NCI-H146 treated with DMSO at 0.1 percent for 48 hours (cell line): Measurements from ENCODE around the gene CDRT15L2.
A peak's percentile ranks its signal among the peaks of the same experiment; 100 is the strongest.
"Not testable (repeated sequence)": the region's sequence is repeated elsewhere in the genome, so short reads cannot be mapped to it uniquely, and the experiment has no call there.

Source experiments
- DNase-seq: peaks from one replicate; lab custom pipeline; 2025; ENCODE audit not compliant: unreplicated experiment; lab: John Stamatoyannopoulos, UW

CDRT15L2 gene

DNA sequence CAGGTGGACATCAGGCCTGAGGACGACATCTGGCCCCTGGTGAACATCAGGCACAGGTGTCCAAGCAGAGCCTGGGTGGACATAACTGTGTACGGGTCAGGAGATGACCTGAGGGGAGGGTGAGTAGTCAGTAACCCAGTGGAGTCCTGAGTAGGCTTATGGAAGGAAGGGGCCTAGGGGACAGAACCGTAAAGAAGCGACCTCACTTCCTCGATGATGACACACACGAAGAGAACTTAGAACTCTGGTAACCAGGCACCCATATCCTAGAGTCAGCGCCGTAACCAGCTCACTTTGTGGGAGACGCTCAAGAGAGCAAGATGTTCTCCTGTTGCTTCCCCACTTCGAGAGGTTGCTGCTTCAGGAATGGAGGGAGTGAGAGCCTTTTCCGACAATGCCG lies at the start of gene CDRT15L2:
Gene CDRT15L2 (plus strand): TSS at position 301 of the 400 bp plus-strand sequence. CDS start 20 bp downstream, at position 321.
- not testable (repeated sequence) for DNase-seq

DNA sequence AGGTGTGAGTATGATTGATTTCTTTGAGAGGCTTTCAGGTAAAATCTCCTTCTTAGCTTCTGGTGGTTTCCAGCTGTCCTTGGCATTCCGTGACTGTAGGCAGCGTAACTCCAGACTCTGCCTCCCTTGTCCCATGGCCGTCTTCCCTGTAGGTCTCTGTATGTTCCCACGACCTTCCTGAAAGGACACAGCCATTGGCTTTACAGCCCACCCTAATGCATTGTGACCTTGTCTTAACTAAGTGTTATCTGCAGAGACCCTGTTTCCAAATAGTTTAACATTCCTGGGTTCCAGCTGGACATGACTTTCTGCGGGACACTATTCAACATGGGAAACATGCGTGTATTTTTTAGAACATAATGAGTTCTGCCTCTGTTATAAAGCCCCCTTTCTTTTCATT lies 49.4 kb upstream of the CDRT15L2 start:
- not testable (repeated sequence) for DNase-seq

DNA sequence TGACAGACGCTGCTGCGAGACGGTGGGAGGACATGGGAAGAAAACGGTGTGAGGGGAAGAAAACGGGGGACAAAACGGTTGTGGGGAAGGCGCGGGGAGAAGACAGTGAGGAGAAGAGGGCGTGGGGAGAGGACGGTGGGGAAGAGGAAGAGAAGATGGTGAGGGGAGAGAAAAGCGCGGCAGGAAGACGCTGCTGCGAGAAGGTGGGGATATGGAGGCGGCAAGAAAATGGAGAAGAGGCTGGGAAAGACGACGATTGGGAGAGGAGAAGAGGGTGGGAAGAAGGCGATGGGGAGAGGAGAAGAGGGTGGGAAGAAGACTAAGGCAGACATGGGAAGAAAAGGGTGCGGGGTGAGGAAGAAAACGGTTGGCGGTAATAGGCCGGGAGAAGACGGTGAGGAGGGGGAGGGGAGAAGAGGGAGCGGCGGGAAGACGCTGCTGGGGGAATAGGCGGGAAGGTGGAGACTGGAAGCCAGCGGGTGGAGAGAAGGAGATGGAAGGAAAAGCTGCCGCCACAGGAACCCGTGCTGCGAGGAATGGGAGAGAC lies 46.9 kb upstream of the CDRT15L2 start:
- DNase-seq, result not testable (repeated sequence)

DNA sequence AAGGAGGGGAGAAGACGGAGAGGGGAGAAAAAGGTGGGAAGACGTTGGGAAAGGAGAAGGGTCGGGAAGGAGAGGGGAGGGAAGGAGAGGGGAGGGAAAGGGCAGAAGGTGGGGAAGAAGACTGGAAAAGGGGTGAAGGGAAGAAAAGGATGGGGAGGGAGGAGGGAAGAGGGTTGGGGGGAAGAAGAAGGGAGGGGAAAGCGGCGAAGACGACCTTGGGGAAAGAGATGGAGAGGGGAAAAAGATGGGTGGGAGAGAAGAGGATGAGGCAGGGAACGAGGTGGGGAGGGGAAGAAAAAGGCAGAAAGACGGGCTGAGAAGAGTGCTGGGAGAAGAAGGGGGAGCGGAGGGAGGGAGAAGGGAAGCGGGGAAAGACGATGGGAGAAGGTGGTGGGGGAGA lies 46.3 kb upstream of the CDRT15L2 start:
- not testable (repeated sequence) for DNase-seq

DNA sequence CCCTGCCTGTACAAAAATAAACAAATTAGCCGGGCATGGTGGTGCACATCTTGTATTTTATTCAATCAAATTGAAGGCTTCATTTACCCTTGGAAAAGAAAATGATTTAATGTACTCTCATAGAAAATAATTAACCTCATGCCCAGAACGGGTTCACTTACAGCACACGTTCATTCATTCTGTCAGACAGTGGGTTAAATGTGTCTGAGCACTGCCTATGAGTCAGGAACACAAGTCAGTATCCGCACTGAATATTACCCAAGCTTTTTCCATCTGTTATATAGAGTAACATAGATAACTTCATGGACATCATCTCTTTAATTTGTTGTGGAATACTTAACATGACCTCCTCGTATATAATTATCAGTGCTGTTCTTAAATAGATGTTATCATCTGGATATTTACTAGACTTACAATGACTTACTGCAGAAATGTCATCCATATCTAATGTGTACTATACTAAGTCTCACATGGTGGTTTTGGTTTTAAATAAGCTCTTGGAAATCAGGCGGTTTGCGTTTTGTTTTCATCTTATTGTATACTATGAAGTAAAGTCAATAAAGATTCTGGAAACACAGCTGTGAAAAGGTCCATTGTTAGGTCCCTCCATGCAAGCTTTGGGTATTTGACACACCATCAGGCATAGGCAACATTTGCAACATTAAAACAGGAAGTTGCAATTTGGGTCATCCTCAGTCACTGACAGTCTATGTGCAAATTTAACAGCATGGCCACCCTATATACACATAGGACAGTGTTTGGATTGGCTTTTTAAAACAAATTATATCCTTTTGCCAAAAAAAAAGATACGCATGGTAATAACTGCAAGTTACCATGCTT lies 44.6 kb upstream of the CDRT15L2 start:
- DNase-seq, result peak; percentile 26

DNA sequence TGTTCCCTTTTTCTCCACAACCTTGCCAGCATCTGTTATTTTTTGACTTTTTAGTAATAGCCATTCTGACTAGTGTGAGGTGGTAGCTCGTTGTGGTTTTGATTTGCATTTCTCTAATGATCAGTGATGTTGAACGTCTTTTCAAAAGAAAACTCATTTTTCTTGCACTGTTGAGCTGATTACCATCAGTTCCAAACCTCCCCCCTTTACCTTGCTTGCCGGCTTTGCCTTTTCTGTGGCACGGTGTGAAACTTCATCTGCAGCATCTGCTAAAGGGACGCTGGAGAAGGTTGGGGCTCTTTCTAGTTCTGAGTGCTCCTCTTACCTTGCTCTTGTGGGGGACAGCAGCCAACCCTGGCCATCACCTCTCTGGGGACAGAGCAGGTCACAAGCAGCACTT lies 39.1 kb upstream of the CDRT15L2 start:
- not testable (repeated sequence) for DNase-seq

DNA sequence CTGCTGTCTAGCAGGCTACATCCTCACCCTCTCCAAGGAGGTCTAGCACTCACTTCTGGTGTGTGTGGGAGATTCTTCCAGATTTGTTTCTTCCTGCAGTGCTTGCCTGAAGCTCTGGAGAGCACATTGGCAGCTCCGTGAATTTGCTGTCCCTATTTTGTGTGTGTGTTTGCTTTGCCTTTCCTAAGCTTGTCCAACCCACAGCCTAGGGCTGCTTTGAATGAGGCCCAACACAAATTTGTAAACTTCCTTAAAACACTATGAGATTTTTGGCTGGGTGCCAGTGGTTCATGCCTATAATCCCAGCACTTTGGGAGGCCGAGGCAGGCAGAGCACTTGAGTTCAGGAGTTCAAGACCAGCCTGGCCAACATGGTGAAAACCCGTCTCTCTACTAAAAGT lies 38.7 kb upstream of the CDRT15L2 start:
- not testable (repeated sequence) for DNase-seq

DNA sequence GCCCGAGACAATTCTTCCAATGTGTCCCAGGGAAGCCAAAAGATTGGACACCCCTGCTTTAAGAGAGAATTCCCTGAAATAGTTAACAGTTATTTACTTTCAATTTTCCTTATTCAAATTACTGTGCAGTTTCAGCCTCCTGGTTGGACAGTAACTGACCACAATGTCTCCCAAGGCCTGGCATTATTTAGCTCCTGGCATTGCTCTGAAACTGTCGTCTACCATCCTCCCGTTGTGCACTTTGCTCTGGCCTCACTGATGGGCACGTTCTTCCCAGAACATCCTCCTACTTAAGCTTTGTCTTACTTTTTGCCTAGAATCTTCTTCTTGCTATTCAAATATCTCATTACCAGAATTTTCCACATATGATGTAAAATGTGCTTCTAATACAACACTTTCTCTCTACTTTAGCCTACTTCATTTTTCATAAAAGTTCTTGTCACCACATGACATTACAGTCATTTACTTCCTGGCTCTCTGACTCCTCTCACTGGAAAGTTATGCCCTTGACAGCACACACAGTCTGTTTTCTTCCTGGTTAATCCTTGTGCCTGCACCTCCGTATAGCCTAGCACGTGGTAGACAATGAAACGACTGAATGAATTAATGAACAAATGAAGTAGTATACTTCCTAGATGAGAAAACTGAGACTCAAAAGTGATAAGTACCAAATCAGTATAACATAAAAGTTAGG lies 37.5 kb upstream of the CDRT15L2 start:
- DNase-seq, result not testable (repeated sequence)

DNA sequence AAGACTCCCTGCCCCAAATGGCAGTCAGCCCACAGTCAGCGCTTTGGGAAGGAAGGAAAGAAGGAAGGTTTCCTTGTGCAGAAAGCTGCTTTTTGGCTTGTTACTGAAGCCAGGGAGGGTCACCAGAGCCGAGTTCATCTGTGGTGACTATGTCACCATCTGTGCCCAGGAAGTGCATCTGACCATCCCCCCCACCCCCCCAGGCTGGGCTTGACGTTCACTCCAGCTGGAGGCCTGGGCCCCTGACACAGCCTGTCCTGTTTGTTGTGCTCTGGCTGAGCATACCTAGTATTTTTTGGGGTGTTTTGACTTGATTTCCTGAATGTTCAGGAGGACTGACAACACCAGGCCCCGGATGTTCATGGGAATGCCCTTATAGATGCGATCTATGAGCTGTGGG lies 31.6 kb upstream of the CDRT15L2 start:
- DNase-seq, result not testable (repeated sequence)

DNA sequence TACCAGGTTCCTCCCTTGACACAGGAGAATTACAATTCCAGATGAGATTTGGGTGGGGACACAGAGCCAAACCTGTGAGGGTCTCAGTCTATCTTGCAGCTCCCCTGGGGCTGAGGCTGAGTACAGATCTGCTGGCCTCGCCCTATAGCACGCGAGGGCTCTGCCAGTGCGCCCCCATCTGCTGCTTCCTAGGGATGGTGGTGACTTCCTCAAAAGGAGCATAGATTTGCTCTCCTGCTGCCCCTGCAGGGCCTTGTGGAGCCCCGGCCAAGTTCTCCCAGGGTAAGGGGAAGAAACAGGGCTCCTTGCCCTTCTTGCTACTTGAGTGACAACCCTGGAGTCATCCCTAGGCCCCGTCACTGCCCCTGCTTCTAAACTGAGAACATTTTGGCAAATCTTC lies 26.6 kb upstream of the CDRT15L2 start:
- DNase-seq, result not testable (repeated sequence)

DNA sequence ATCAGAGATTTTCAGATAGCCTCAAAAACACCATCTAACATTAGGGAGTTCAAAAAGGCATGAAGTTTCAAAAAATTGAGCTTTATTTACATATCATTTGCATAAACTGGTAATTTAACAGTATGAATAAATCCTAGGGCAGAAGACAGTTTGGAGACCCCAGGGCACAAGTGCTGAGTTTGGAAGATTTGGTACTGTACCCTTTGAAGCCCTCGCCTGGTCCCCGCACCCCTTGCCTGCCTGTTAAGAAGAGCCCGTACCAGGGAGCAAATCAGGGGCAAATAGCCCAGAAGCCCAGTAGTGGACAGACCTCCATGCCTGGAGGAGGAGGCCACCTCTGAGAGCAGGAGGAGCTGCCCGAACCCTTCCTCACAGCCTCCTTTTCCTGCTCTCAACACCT lies 24.8 kb upstream of the CDRT15L2 start:
- DNase-seq, result not testable (repeated sequence)

DNA sequence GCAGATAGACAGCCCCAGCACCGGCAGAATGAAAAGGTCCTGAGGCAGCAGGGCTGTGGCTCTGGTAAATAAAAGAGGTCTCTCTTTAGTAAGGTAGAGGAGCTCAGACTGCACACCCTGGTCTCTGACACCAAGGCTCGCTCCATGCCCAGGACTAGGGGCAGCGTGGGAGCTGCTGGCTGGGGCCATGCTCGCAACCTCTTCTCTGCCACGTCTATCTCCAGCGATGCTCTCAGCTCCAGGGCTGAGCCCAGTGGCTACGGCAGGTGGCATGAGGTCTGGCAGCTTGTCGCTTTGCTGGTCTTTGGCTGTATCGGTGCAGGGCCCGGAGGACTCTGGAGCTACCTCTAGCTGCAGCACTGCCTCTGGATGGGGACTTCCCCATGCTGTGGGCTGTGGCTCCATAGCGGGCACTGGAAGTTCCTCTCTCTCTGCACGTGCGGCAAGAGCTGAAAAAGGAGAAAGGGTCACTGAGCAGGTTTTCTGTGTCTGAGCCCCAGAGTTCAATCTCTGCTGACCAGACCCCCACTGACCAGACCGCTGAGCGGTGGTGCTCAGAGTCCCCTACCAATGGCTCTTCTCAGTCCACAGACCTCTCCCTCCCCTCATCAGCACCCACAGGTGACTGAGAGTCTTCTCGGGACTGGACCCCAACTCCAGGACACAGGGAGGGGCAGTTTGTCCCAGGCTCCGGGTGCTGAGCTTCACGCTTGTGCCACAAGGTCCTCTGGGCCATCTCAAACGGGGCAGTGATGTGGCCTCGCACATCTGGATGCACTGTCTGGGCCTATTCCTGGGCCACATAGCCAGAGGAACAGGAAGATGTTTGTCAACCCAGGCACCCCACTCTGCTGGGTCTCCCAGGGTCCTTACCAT lies 24.2 kb upstream of the CDRT15L2 start:
- DNase-seq, result not testable (repeated sequence)

DNA sequence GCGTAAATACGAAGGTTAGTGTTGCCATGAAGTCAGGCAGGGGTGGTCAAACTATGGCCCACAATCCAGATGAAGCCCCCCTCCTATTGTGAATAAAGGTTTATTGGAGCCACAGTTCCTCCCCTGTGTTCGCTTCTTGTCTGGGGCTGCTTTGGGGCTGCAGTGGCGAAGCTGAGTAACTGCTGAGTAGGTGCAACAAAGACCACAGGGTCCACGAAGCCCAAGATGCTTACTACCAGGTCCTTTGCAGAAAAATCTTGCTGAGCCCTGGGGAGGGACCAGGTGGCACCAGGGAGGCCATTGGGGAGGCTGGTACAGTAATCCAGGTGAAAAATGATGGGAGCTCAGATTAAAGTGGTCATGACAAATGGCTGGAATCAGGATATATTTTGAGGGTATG lies 21.4 kb upstream of the CDRT15L2 start:
- not testable (repeated sequence) for DNase-seq

DNA sequence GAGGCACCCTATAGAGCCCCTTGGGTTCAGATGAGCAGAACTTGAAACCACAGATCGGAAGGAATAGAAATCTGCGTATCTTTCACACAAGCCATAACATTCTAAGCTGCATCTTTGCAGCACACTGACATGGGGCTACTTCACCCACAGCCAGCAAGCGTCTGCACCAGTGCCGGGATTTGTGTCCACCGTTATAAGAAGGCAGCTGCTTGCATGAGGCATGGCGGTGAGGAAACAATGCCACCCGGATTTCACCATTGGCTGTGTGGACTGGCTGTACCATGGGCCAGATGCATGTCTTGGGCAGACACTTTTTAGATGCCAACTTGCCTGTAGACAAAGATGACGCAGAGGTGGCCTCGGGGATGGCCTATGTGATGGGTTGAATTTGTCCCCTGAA lies 20.5 kb upstream of the CDRT15L2 start:
- DNase-seq, result not testable (repeated sequence)

DNA sequence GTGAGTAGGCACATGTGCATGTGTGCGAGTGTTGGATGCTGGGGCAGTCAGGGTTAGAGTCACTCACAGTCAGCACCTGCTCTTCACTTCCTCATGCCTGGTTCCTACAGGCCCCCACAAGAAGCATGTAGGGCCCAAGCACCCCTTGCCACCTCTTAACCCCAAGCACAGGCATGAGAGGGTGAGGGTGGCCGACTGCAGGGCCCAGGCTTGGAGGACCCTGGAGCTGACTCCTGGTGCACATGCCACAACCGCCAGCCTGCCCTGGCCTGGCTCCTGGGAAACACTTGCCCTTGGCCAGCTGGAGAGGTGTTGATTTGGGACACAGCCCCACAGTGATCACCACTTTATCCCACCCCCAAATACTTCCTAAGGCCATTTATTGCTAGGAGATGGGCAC lies 16.9 kb upstream of the CDRT15L2 start:
- no peak for DNase-seq

DNA sequence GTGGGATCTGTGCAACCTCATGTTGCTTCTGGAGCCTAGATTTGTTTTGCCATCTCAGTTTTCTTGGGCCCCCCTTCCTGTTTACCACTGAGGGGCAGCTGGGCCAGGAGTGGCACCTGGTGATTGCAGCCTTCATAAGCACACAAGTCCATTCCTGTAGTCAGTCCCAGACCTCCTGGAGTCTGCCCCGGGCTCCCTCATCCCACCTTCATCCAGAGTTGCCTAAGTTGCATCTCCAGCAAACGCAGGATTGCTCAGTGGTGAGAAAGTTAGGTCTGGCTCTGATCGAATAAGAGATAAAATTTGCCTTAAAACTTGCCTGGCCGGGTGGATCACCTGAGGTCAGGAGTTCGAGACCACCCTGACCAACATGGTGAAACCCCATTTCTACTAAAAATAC lies 14.3 kb upstream of the CDRT15L2 start:
- DNase-seq, result not testable (repeated sequence)

DNA sequence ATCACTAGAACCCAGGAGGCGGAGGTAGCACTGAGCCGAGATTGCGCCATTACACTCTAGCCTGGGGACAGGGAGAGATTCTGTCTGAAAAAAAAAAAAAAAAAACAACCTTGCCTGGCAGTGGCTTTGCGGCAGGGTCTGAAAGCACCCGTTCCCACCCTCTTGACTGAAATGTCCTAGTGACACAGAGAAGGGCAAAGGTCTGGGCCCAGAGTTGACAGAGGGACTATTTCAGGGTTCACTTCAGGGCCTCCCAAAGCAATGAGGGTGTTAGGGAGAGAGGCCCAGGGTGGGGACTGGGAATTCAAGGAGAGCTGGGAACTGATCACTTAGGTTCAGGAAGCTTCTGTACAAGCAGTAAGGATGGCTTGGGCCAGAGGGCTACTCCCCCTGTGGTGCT lies 13.8 kb upstream of the CDRT15L2 start:
- no peak for DNase-seq

DNA sequence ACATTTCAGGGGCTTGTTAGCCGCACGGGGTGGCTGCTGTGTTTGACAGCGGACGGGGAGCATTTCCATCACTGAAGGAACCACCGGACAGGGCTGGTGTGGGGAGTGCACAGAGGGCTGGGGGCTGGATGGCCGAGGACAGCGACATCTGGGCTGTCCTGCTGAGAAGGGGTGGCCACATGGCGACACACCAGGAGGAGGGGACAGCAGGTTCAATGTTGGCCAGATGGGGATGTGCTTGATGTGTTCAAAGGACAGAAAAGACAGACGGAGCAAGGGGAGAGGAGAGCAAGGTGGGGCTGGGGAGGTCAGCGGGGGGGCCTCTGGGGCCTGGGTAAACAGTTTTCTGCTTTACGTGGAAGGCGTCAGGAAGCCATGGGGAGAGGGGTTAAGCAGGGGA lies 12.8 kb upstream of the CDRT15L2 start:
- DNase-seq, result not testable (repeated sequence)

DNA sequence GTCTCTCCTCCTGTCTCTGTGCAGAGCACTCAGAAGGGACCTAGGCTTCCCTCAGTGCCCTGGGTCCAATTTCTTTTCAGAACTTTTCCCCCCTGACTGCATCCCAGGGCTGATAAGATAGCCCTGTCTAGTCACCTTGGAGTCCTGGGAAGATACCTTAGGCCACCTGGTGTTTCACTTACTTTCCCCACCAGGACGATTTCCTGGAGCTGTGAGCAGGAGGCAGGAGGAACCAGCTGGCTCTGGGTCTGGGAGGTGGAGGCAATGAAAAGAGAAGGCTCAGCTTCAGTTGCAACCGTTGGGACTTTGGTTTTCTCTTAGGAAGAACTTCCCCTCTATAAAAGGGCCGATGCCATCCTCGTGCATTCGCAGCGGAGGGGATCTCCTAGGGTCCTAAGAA lies 12.1 kb upstream of the CDRT15L2 start:
- DNase-seq, result not testable (repeated sequence)

DNA sequence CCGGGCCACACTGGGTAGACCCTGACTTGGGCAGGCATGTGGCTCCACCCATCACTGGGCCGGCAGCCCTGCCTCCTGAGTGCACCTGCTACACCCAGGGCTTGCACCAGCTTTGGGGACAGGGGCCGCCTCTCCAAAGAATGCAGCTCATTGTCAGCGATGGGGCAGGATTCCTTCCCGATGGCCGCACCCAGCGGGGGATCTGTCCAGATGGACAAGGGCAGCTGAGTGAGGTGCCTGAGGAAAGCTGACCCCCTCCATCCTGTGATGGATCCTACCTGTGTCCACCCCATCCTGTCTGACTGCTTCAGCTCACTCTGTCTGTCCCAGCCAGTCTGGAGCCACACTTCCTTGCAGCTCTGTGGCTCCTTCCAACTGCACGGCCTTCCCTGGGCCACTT lies 10.9 kb upstream of the CDRT15L2 start:
- not testable (repeated sequence) for DNase-seq

DNA sequence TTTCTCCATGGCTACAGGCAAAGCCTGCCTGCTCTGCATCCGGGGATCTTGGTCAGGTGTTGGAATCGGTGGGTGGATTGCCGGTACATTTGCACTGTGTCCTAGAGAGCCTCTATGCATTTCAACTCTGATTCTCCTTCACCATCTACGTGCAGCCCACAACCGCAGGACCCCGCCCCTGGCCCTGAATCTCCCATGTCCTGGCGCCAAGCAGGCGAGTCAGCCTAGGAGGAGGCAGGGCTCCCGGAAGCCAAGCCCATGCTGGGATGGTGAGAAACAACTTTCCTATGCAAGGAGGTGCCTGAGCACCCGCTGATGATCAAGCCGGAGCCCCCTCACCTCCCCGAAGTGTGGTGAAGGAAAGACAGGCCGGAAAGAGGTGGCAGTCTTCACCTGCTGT lies 7.9 kb upstream of the CDRT15L2 start:
- DNase-seq, result not testable (repeated sequence)
